A673 (cell line): ENCODE measurements around the gene MAP3K13. TPM values are rescaled to one million over a fixed set of nuclear protein-coding genes. Genes with fewer than 3 reads are reported as not detected.
"Not testable (repeated sequence)": the region's sequence is repeated elsewhere in the genome, so short reads cannot be mapped to it uniquely, and the experiment has no call there.

ENCODE experiments used
- BruUV-seq: library from RNA; stranded (reverse); fragments of 400-500 nt; replicated peaks from 2 replicates; lab custom pipeline; 2021; lab: Mats Ljungman, UMichigan
- CTCF ChIA-PET: fragments of 300-600 bp; sonication (Branson Sonifier 250); formaldehyde crosslinking; loops from one replicate; lab custom pipeline; 2022; ENCODE audit warnings: antibody characterized with exemption; lab: Charles Lee
- POLR2A ChIA-PET: fragments of 300-600 bp; sonication (Branson Sonifier 250); formaldehyde crosslinking; loops from one replicate; lab custom pipeline; 2022; ENCODE audit warnings: antibody characterized with exemption; ENCODE audit not compliant: low non-redundant PET; lab: Charles Lee
- DNase-seq: peaks from one replicate; pipeline ENCODE4 v3.0.0-alpha.2; 2015; ENCODE audit warnings: low spot score
- H3K27ac ChIP-seq: fragments of 200-600 bp; sonication (generic); 2 replicates; pipeline ENCODE4 v1.5.1; 2016; ENCODE audit warnings: mixed run types, low read depth, mild to moderate bottlenecking, mixed read lengths, antibody characterized with exemption, low read length; ENCODE audit not compliant: poor library complexity, severe bottlenecking
- H3K27me3 ChIP-seq: fragments of 200-600 bp; sonication (generic); replicated peaks from 2 replicates; pipeline ENCODE4 v1.6.1; 2017; ENCODE audit warnings: mixed run types, low read depth, mild to moderate bottlenecking, mixed read lengths, antibody characterized with exemption, low read length; ENCODE audit not compliant: insufficient read depth, poor library complexity
- H3K36me3 ChIP-seq: fragments of 200-600 bp; sonication (generic); 2 replicates; pipeline ENCODE4 v1.6.1; 2016; ENCODE audit warnings: mixed run types, mild to moderate bottlenecking, mixed read lengths, antibody characterized with exemption, low read length; ENCODE audit not compliant: insufficient read depth, poor library complexity, severe bottlenecking
- H3K4me1 ChIP-seq: fragments of 200-600 bp; sonication (generic); 2 replicates; pipeline ENCODE4 v1.6.1; 2017; ENCODE audit warnings: mixed run types, mild to moderate bottlenecking, mixed read lengths, antibody characterized with exemption, low read length; ENCODE audit not compliant: insufficient read depth, poor library complexity, severe bottlenecking
- H3K4me3 ChIP-seq: fragments of 200-600 bp; sonication (generic); 2 replicates; pipeline ENCODE4 v1.5.1; 2016; ENCODE audit warnings: low read depth, mixed run types, mild to moderate bottlenecking, mixed read lengths, low read length; ENCODE audit not compliant: poor library complexity, severe bottlenecking
- H3K9me3 ChIP-seq: fragments of 200-600 bp; sonication (generic); 2 replicates; pipeline ENCODE4 v1.6.1; 2016; ENCODE audit warnings: mixed run types, low read depth, mild to moderate bottlenecking, mixed read lengths, antibody characterized with exemption, low read length; ENCODE audit not compliant: poor library complexity, severe bottlenecking
- CTCF ChIP-seq: fragments of 300-800, 200-600 bp; sonication (generic); conservative IDR thresholded peaks from 2 replicates; pipeline ENCODE4 v1.5.1; 2017; ENCODE audit warnings: low read depth, mild to moderate bottlenecking, antibody characterized with exemption, low read length, moderate library complexity, mixed read lengths
- EZH2 ChIP-seq: fragments of 200-600 bp; sonication (generic); IDR thresholded peaks from 2 replicates; pipeline ENCODE4 v1.6.1; 2017; ENCODE audit warnings: borderline replicate concordance, low read depth, mild to moderate bottlenecking, mixed read lengths, antibody characterized with exemption, low read length; ENCODE audit not compliant: poor library complexity, severe bottlenecking
- intact Hi-C: fragments of 100-400 bp; cut with micrococcal nuclease; formaldehyde crosslinking; loops from one replicate; pipeline ENCODE4 v1.10.0; 2022; ENCODE audit not compliant: unreplicated experiment
- total RNA-seq: library from RNA; stranded (reverse); gene quantifications from 2 replicates; pipeline ENCODE4 v1.2.3, GENCODE V29; 2021

Gene MAP3K13
- total RNA-seq, 1 experiment from 2014 or later, result 26.8 TPM

- no peak for DNase-seq
- POLR2A ChIA-PET, result no interaction called here
- H3K36me3 ChIP-seq, result no peaks in the 10 kb centered on the region
- no peak overlapping the region for H3K4me3 ChIP-seq
- no peaks in the 10 kb centered on the region for H3K27me3 ChIP-seq
- CTCF ChIA-PET, result no interaction called here
- no peak for TF ChIP-seq EZH2
- no peak for TF ChIP-seq CTCF
- no peak overlapping the region for H3K27ac ChIP-seq
- intact Hi-C loops, result no loop called here
- no peaks in the 10 kb centered on the region for H3K4me1 ChIP-seq
- BruUV-seq, result no TSS peak
- no peaks in the 10 kb centered on the region for H3K9me3 ChIP-seq
Measured at GRCh38 chr3:185381320-185382058, 18.6 kb downstream of the MAP3K13 start.

GRCh38 chr3:185382154-185382553 is 19.2 kb downstream of the MAP3K13 start:
- H3K27me3 ChIP-seq, result no peaks in the 10 kb centered on the region
- H3K36me3 ChIP-seq, result no peaks in the 10 kb centered on the region
- BruUV-seq, result no TSS peak
- TF ChIP-seq EZH2 (no peak), CTCF (no peak)
- ChIA-PET POLR2A (no interaction called here), CTCF (no interaction called here)
- no peaks in the 10 kb centered on the region for H3K9me3 ChIP-seq
- no peaks in the 10 kb centered on the region for H3K4me1 ChIP-seq
- H3K27ac ChIP-seq, result no peak overlapping the region
- DNase-seq, result no peak
- intact Hi-C loops, result no loop called here
- no peak overlapping the region for H3K4me3 ChIP-seq

GRCh38 chr3:185386515-185386914 is 23.6 kb downstream of the MAP3K13 start:
- H3K36me3 ChIP-seq, H3K27me3 ChIP-seq, H3K9me3 ChIP-seq, H3K4me1 ChIP-seq, POLR2A ChIA-PET, DNase-seq, H3K4me3 ChIP-seq, CTCF ChIA-PET, BruUV-seq, H3K27ac ChIP-seq, intact Hi-C loops: not testable (repeated sequence)

GRCh38 chr3:185387646-185388045 is 24.7 kb downstream of the MAP3K13 start:
- Histone ChIP-seq H3K4me3 (no peak overlapping the region), H3K27me3 (no peaks in the 10 kb centered on the region), H3K4me1 (no peaks in the 10 kb centered on the region), H3K36me3 (no peaks in the 10 kb centered on the region), H3K9me3 (no peaks in the 10 kb centered on the region), H3K27ac (no peak overlapping the region)
- TF ChIP-seq EZH2 (no peak), CTCF (no peak)
- ChIA-PET CTCF (no interaction called here), POLR2A (no interaction called here)
- no peak for DNase-seq
- intact Hi-C loops, result no loop called here
- BruUV-seq, result no TSS peak
